ENCODE measurements around the gene DIS3L2.
"Not testable (repeated sequence)": the region's sequence is repeated elsewhere in the genome, so short reads cannot be mapped to it uniquely, and the experiment has no call there.

Gene DIS3L2

DNA sequence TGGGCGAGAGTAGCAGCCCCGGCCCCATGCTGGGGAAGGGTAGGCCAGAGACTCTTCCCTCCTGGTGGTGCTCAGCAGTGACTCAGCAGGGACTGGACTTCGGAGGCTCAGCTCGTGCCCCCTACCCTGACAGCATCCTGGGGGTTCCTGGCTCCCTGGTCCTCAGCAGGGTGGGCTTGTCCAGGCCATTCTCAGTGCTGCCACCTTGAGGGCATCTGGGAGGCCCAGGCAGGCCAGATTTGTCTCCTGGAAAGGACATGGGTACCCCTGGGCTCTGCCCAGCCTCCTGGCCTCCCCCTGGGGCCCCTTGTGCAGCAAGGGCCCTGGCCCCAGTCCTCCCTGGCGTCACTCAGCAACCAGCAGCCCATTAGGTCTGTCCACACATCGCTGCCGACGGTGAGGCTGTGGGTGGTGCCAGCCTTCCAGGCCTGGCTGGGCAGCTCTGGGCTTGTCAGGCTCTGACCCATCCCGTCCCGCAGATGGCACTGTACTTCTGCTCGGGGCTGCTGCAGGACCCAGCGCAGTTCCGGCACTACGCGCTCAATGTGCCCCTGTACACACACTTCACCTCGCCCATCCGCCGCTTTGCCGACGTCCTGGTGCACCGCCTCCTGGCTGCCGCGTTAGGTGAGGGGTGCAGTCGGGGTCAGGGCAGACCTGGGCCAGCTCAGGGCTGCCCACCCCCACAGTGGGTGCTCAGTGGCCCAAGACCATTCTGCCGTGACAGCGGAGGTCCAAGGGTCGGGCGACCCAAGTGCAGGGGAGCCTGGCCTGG is 372.0 kb downstream of the DIS3L2 start:
- DNase-seq (ENCODE audit: low read depth): no peak

DNA sequence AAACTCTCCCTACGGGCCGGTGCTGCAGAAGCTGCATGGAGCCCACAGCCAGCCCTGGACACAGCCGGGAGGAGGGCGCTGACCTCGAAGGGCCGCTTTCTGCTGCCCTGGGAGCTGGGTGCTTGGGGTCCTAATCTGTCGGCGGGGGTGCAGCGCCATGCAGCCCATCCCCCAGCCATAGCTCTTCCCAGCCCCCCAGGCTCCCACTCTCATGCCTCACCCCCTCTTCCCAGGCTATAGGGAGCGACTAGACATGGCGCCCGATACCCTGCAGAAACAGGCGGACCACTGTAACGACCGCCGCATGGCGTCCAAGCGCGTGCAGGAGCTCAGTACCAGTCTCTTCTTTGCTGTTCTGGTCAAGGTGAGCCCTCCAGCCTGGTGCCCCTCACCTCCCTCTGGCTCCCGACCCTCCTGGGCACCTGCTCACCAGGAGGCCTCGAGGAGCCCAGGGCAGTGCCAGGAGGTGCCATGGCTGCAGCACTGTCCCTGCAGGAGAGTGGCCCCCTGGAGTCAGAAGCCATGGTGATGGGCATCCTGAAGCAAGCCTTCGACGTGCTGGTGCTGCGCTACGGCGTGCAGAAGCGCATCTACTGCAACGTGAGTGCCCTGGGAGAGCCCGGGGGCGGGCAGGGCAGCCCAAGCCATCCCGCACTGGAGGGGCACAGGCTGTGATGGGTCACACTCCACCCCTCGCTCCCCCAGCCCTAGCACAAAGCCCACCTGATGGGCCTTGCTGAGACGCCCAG is 372.8 kb downstream of the DIS3L2 start:
- not testable (repeated sequence) for DNase-seq (ENCODE audit: low read depth)

DNA sequence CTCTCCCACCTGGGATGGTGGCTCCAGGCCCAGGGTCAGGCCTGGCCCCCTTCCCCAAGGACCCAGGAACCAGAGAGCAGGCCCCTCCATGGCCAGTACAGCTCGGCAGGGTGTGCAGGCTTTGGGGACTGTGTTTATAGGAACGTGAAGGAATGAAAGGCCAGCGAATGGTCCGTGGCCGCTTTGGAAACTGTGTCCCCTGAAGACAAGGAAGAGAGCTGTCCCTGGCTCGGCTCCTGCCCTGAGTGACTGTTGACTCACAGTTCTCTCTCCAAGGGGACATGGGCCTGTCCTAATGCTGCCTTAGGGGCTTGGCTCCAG is 373.3 kb downstream of the DIS3L2 start:
- not testable (repeated sequence) for DNase-seq (ENCODE audit: low read depth)

DNA sequence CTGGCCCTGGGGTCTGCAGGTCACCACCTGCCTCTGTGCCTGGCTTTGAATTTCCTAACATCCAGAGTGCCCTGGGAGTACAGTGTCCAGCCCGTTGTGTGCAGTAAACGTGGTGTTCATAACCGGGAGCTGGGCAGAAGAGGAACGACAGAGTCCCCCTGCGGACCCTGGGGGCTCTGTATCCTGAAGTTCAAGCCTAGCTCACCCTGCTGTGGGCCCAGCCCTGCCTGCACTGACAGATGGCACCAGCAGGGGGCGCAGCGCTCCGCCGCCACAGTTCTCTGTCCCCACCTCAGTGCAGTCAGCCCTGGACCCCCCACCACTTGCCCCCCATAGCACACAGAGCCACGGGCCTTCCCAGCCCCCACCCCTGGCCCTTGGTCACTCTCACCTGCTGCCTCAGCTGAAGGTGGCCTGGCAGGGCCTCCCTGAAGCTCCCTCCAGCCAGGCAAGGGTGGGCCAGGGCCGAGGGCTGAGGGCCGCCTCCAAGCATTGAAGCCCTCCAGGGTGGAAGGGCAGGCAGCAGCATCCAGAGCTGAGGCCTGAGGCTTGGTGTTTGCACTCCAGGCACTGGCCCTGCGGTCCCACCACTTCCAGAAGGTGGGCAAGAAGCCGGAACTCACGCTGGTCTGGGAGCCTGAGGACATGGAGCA is 373.8 kb downstream of the DIS3L2 start:
- not testable (repeated sequence) for DNase-seq (ENCODE audit: low read depth)

DNA sequence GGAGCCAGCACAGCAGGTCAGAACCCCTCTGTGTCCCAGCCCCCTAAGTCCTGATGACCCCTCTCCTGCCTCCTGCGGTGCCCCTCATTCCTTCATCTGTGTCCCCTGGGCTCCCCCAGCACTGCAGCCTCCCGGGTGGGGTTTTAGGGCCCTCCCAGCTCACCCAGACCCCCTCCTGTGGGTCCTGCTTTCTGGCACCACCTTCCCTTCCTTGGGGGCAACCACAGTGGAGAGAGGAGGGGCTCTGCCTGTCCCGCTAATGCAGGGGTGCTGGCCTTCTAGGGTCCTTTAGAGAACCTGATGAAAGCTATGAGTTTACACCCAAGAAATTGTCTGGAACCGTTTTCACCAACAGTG is 374.3 kb downstream of the DIS3L2 start:
- no peak for DNase-seq (ENCODE audit: low read depth)

DNA sequence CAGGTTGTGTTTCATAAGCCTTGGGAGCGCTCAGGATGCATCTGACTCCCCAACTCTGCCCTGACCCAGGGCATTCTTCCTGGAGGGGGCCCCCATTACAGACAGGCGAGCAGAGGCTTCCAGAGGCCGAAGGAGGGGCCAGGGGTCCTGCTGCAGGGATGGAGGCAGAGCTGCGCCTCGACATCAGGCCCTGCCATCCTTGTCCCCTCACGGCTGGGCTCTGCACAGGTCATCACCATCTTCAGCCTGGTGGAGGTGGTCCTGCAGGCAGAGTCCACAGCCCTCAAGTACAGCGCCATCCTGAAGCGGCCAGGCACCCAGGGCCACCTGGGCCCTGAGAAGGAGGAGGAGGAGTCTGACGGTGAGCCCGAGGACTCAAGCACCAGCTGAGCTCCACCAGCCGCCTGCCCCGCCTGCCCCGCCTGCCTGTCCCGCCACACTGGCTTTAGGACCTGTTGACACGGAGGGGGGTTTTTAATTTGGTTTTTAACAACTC is 374.8 kb downstream of the DIS3L2 start:
- no peak for DNase-seq (ENCODE audit: low read depth)

DNA sequence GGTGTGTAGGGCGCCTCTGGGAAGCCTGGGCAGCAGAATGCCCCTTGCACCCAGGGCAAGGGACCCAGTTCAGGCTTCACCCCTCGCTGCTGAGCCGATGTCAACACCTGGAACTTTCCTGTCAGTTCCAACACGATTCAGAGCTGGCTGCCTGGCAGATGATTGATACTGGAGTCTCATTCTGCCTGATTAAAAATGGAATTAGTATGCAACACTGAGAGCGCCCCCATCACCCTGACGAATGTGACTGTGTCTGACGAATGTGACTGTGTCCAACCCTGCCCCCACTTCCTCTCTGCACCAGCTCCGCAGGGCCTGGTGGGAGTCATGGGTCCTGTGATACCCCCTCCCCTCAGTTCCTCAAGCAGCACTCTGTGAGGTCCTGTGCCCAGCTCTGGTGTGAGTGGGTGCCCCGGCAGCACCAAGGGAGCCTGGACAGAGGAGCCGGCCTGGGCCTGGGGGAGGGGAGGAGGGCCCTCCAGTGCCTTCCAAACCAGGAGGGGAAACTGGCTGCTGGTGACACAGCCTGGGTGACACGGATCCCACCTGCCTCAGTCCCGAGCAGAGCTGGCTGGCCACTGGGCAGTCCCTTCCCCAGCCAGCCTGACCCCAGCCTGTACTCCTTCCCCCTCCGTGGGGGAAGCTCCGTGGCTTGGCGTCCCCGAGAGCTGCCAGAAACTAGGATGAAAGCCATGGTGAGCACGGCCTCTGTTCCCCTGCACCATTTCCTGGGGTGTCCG is 375.6 kb downstream of the DIS3L2 start:
- DNase-seq (ENCODE audit: low read depth): no peak

DNA sequence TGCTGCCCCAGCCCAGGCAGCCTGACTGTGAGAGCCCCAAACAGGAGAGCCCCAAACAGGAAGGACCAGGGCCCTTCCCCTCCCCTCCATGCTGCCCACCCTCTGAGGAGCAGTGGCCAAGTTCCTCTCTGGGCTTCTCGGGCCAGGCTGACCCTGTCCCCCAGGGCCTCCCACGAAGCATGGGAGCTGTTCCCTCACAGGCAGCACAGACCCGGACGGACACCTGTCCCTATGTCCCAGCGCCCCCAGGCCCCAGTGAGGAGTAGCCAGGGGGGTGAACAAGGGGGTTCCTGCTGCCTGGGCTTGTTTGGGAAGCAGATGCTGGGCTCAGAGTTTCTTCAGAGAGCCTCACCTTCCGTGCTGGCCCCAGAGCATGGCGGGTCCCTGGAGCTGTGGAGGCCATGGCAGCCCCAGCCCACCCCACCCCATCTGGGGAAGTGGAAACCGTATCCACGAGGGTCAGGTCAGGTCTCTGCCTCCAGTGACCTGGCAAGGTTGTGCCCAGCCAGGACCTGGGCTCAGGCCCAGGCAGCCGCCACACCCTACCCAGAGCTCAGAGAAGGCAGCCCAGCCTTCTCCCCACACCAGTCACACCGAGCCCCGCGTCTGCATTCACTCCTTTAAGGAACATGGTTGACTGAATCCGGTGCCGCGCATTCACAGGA is 376.7 kb downstream of the DIS3L2 start:
- DNase-seq (ENCODE audit: low read depth): not testable (repeated sequence)

DNA sequence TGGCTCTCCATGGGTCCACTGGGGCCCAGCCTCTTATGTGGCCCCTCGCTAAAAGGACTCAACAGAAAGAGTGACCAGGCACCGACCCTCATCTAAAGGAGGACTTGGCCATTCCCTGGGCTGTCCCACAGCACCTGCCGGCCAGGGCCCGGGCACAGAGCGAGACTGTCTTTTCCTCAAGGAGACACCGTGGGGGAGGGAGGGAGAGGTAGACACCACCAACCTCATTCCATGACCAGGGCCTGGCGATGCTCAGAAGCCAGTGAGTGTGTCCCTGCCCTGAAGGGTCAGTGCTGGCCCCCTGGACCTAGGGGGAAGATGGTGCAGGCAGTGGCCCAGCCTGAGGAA is 377.2 kb downstream of the DIS3L2 start:
- no peak for DNase-seq (ENCODE audit: low read depth)

DNA sequence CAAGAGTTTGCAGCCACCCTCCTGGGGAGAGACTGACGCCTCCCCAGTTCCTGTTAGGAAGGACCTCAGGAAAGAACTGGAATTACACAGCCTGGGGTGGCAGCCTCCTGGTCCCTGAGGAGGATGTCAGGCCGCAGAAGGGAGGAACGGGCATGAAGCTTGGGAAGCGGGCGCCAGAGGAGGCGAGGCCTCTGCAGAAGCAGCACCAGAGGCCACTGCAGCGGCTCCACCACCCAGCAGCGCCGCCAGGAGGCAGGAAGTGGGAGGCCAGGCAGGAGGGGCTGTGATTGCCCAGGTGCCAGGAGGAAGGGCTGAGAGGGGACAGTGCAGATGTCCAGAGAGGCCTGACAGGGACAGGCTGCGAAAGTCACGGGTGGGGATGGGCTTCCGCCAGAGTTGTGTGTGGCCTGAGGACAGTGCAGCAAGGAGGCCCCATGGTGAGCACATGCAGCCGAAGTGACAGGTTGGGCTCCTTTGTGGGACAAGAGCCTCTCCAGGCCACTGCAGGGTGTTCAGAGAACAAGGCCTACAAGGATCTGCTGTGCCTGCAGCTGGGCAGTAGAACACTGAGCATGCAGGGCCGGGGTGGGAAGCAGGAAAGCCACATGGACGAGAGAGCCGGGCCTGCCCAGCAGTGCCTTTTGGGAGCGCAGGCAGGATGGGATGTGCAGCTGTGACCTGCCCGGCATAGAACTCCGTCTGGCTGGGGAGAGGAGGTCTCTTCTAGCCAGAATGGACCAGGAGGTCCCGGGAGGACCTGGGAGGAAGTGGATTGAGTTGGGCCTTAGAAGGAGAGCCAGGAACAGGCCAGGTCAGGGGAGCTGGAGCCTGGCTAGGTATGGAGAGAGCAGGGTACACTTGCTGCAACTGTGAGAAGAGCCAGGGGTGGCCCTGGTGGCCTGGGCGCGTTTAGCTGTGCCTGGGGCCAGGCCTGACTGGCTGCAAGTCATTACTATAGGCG is 377.9 kb downstream of the DIS3L2 start:
- DNase-seq (ENCODE audit: low read depth): no peak

DNA sequence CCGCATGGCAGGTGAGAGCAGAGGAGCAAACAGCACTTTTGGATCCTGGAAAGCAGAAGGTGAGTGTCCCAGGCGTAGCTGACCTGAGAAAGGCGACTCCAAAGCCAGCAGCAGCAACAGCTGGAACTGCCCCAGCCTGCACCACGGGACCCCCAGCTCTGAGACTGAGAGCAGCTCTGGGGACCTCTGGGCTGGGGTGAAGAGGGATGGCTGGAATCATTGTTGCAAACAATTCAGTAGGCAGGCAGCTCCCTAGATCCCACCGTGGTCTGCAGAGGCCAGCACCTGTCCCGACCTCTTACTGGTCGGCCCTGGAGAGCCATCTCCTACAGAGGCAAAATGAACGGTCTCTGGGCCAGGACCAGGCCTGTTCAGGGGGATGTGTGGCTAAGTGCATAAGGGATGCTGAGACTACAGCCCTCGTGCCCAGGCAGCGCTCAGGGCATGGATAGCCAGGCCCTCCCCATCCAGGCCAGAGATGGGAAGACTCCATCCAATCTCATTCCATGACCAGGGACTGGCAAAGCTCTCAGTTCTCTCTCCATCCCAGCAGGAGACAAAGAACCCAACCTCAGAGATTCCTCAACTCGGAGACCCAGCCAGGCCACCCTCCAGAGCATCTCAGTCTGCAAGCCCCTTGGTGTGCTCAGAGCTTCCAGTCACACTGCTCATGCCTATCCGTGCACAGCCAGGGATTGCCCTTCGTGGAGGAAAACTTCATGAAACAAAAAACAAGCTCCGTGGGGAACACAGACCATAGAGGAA is 378.8 kb downstream of the DIS3L2 start:
- DNase-seq (ENCODE audit: low read depth): no peak

DNA sequence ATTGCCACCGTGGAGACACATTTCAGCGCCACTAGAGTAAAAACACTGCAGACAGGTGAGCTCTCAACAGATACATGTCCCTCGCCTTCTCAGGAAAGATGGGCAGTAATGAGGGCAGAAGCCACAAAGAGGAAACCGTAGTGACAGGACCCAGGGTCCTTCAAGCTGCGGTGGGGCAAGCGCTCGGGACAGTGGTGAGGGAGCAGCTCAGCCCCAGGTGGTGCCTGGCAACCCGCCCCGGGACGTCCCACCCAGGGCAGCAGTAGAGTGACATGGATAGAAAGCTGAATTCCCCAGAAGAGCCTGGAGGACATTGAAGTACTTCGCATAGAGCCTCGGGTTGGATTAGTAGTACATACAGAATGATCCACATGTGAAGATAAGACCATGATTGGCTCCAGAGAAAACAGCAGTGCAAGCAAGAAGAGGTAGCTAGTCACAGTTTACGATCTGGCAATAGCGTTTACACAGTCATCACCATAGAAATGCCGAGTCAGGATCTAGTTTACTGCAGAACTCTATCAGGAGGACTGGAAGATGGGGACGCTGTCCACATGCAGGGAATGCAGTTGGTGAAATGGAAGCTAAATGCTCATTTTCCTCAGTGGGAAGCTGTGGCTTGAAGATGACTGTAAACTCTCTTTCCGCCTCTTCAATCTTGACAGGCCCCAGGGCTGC is 379.7 kb downstream of the DIS3L2 start:
- no peak for DNase-seq (ENCODE audit: low read depth)

DNA sequence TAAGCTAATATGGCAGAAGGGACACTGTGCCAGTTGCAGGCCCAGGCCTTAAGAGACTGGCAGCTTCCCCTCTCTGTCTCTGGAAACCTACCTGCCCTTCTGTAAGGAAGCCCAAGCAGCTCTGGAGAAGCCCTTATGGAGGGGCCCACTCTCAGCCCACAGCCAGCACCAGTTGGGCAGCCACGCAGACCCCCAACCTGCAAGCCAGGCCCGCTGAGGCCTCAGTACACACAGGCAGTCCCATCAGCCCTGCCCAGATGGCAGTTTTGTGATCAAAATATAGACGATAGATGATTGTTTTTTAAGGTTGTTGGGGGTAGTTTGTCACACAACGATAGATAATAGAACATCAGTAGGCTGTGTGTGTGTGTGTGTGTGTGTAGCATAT is 380.2 kb downstream of the DIS3L2 start:
- DNase-seq (ENCODE audit: low read depth): no peak

DNA sequence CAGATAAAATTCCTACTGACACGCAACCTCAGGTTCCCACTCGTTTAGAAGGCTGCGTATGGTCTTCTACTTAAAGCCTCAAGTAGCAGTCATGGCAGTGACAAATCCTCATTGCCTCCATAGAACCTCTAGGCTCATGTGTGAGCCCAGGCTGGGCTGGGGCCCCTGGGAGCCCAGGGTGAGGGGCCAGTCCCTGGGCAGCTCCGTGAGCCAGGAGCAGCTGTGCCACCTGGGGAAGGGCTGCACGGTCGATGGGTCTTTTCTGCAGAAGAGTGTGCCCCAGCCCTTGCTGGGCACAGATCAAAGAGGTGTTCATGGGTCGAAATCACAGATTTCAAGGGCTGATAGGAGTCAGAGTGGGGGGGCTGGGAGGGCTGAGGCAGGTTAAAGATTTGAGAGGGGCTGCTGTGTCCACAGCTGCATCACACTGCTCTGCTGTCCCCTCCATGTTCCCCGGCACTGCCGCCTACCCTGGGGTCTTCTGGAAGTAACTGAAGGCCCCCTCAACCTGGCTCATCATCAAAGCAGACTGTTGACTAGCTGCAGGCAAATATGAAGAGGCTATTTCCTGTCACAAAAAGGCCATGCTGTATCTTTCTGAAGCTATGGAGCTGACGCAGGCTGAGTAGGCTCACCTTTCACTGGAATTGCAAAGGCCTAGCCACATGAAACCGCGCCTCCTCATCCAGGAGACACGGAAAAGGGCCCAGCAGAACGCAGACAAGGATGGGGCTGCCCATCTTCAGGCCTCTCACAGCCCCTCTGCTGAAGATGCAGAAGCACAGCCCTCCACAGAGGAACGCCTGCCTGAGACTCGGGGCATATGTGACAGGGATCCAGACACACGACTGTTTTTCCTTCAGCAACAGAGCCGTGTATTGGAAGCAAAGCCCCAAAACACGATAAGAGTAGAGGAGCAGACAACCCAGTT is 381.4 kb downstream of the DIS3L2 start:
- no peak for DNase-seq (ENCODE audit: low read depth)

DNA sequence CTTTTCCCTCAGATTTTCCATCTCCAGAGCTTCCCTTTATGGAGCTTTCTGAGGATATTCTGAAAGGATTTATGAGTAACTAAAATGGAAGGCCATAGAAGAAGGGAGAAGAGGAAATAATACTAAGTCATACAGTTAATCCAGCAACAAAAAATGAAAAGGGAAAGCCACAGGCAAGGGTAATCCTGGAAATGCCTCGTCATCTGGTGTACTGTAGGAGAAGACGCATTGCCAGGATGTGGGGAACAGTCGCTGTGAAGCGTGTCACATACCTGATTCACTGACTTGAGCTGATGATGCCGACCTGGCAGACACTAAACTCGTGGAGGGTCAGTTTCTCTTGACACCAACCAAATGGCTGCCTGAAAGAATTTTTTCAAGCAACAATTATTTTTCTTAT is 382.3 kb downstream of the DIS3L2 start:
- DNase-seq (ENCODE audit: low read depth): no peak

DNA sequence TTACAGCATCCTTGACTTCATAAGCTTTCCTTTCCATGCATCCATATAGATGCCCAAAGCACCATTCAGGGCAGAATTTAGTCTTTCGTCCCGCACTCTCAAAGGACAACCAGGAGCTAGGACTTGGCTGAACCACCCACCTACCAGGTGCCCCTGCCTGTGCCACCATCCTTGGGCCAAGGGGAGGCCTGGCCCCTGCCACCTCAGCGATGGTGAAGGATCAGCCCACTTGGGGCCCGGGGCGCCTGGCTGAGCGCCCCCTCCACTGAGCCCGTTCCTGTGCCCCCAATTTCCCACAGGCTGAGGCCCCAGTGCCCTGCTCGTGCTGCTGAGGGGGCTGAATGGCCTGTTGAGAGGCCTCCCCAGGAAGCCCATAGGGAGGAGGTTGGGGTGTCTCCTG is 383.7 kb downstream of the DIS3L2 start:
- no peak for DNase-seq (ENCODE audit: low read depth)

DNA sequence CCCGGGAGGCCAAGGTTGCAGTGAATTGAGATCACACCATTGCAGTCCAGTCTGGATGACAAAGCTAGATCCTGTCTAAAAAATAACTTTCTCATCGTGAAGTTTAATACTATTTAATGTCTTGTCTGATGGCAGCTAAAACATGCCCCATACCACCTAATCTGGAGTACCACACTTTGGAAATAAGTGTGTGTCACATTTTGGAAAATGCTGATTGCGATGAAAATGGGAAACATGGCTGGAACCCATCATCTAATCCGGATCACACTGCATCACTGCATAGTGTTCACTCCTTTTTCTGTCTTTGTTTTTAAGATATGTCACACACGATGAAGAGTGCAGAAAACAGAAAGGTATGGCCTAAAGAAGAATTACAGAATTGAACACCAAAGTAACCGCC is 385.9 kb downstream of the DIS3L2 start:
- DNase-seq (ENCODE audit: low read depth): no peak

DNA sequence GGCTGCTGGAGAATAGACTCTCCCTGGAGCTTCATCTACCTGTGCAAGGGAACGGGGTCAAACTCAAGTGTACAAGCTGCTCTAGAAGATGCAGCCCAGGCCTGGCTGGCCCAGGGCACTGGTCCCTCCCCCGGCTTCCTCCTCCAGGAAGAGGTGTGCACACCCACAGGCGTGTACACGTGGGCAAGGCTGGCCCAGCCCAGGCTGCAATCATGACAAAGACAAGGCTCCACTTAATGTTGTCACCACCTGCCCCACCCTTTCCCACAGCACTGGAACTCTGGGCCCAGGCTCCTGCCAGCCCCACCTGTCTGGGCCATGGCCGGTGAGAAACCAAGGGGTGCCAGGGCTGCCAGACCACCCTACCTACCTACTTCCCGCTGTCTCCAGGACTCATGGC is 387.4 kb downstream of the DIS3L2 start:
- DNase-seq (ENCODE audit: low read depth): no peak
